ENCODE data around the gene DSG4.

GRCh38 chr18:31436825-31437224, 60.2 kb downstream of the DSG4 start:
- TF ChIP-seq CTCF (IDR thresholded peaks at IDR 0.05; ENCODE audit: low read depth, low read length) (no peak), EZH2phosphoT487 (IDR thresholded peaks at IDR 0.05; ENCODE audit: low read depth) (no peak)

Measured in OCI-LY3 (cell line).